BE2C (cell line): ENCODE results near the gene ORMDL2.
"Not testable (repeated sequence)": the region's sequence is repeated elsewhere in the genome, so short reads cannot be mapped to it uniquely, and the experiment has no call there.

ENCODE experiments used
- DNase-seq: peaks from one replicate; pipeline ENCODE4 v3.0.0-alpha.2; 2020
- H3K27me3 ChIP-seq: fragments of 250-450 bp; sonication (Bioruptor Pico); 2 replicates; pipeline ENCODE4 v1.5.1; 2020; ENCODE audit warnings: mild to moderate bottlenecking
- H3K36me3 ChIP-seq: fragments of 250-450 bp; sonication (Bioruptor Pico); 2 replicates; pipeline ENCODE4 v1.5.1; 2020; ENCODE audit warnings: mild to moderate bottlenecking
- H3K4me1 ChIP-seq: fragments of 250-450 bp; sonication (Bioruptor Pico); 2 replicates; pipeline ENCODE4 v1.5.1; 2020
- H3K4me3 ChIP-seq: 2 replicates; pipeline ENCODE4 v1.5.1; 2011; ENCODE audit warnings: low read depth, low read length
- H3K9me3 ChIP-seq: fragments of 250-450 bp; sonication (Bioruptor Pico); 2 replicates; pipeline ENCODE4 v1.5.1; 2020
- CTCF ChIP-seq: IDR thresholded peaks from 2 replicates; pipeline ENCODE4 v1.5.1; 2012; ENCODE audit warnings: mild to moderate bottlenecking, low read depth, low read length

The ORMDL2 gene

GRCh38 chr12:55850401-55850800, 32.6 kb downstream of the ORMDL2 start:
- Histone ChIP-seq H3K4me3 (no peak overlapping the region), H3K9me3 (no peaks in the 10 kb centered on the region), H3K4me1 (peaks cover 5% of the 10 kb centered on the region; the same call in 1 of the 2 replicates), H3K27me3 (no peaks in the 10 kb centered on the region), H3K36me3 (no peaks in the 10 kb centered on the region)
- no peak for DNase-seq
- no peak for TF ChIP-seq CTCF

GRCh38 chr12:55850893-55851292, 33.1 kb downstream of the ORMDL2 start:
- Histone ChIP-seq H3K36me3 (no peaks in the 10 kb centered on the region), H3K4me3 (no peak overlapping the region), H3K27me3 (no peaks in the 10 kb centered on the region), H3K4me1 (peaks cover 5% of the 10 kb centered on the region; the same call in 1 of the 2 replicates), H3K9me3 (no peaks in the 10 kb centered on the region)
- DNase-seq: no peak
- no peak for TF ChIP-seq CTCF

- no peaks in the 10 kb centered on the region for H3K9me3 ChIP-seq
- H3K27me3 ChIP-seq: no peaks in the 10 kb centered on the region
- TF ChIP-seq CTCF: no peak
- no peaks in the 10 kb centered on the region; the same call in 1 of the 2 replicates for H3K4me1 ChIP-seq
- no peak for DNase-seq
- no peaks in the 10 kb centered on the region for H3K36me3 ChIP-seq
- no peak overlapping the region for H3K4me3 ChIP-seq
Measured at GRCh38 chr12:55852740-55853139, 34.9 kb downstream of the ORMDL2 start.

- TF ChIP-seq CTCF: no peak
- DNase-seq: no peak
- Histone ChIP-seq H3K36me3 (no peaks in the 10 kb centered on the region), H3K9me3 (no peaks in the 10 kb centered on the region), H3K27me3 (no peaks in the 10 kb centered on the region), H3K4me3 (no peak overlapping the region), H3K4me1 (no peaks in the 10 kb centered on the region)
Measured at GRCh38 chr12:55861396-55861795, 43.6 kb downstream of the ORMDL2 start.

GRCh38 chr12:55861871-55862270, 44.0 kb downstream of the ORMDL2 start:
- no peaks in the 10 kb centered on the region for H3K9me3 ChIP-seq
- no peaks in the 10 kb centered on the region for H3K36me3 ChIP-seq
- H3K4me3 ChIP-seq: no peak overlapping the region
- H3K27me3 ChIP-seq: no peaks in the 10 kb centered on the region
- TF ChIP-seq CTCF: no peak
- no peaks in the 10 kb centered on the region for H3K4me1 ChIP-seq
- DNase-seq: no peak

GRCh38 chr12:55862286-55862685, 44.4 kb downstream of the ORMDL2 start:
- Histone ChIP-seq H3K4me1 (no peaks in the 10 kb centered on the region), H3K9me3 (no peaks in the 10 kb centered on the region), H3K36me3 (no peaks in the 10 kb centered on the region), H3K27me3 (no peaks in the 10 kb centered on the region), H3K4me3 (no peak overlapping the region)
- no peak for DNase-seq
- no peak for TF ChIP-seq CTCF

- not testable (repeated sequence) for DNase-seq, H3K4me3 ChIP-seq, H3K4me1 ChIP-seq, H3K9me3 ChIP-seq, H3K36me3 ChIP-seq, H3K27me3 ChIP-seq
Measured at GRCh38 chr12:55862931-55863330, 45.1 kb downstream of the ORMDL2 start.
